Uterus (tissue), 4 donors: Measurements from ENCODE around the gene POLD4. TPM values are rescaled to one million over a fixed set of nuclear protein-coding genes. Genes with fewer than 3 reads are reported as not detected.

Source experiments
- DNase-seq, 2 donors: peaks; one replicate each; pipeline ENCODE4 v3.0.0-alpha.2; 2019 to 2020
- H3K27ac ChIP-seq, 2 donors: fragments of 200-600 bp; sonication (generic); 1 replicate in 1 of 2; 2 replicates in 1 of 2; pipeline ENCODE4 v1.5.1; 2016 to 2018
- H3K27me3 ChIP-seq, 2 donors: fragments of 200-600 bp; sonication (generic); one replicate each; pipeline ENCODE4 v1.5.1; 2018 to 2019; ENCODE audit warnings: control low read depth in 1 of 2
- H3K36me3 ChIP-seq, 2 donors: fragments of 200-600 bp; sonication (generic); one replicate each; pipeline ENCODE4 v1.5.1; 2019; ENCODE audit warnings: control low read depth in 1 of 2
- H3K4me1 ChIP-seq, 2 donors: fragments of 200-600 bp; sonication (generic); one replicate each; pipeline ENCODE4 v1.5.1; 2018 to 2019; ENCODE audit warnings: control low read depth in 1 of 2
- H3K4me3 ChIP-seq, 2 donors: fragments of 200-600 bp; sonication (generic); 1 replicate in 1 of 2; 2 replicates in 1 of 2; pipeline ENCODE4 v1.5.1; 2018 to 2019; ENCODE audit warnings: mild to moderate bottlenecking in 1 of 2
- H3K9me3 ChIP-seq, 2 donors: fragments of 200-600 bp; sonication (generic); one replicate each; pipeline ENCODE4 v1.5.1; 2019; ENCODE audit warnings: control low read depth in 1 of 2
- CTCF ChIP-seq, 4 experiments: fragments of 200-600 bp in 2 of 4; fragments of 450-650 bp in 2 of 4; sonication (generic) in 2 of 4; IDR thresholded peaks; one replicate each; pipeline ENCODE4 v1.5.1; 2016 to 2019; ENCODE audit warnings: antibody characterized with exemption in 4 of 4, mild to moderate bottlenecking in 2 of 4, moderate library complexity in 1 of 4
- POLR2A ChIP-seq, 2 donors: fragments of 450-650 bp; IDR thresholded peaks; one replicate each; pipeline ENCODE4 v1.6.1; 2016; ENCODE audit warnings: antibody characterized with exemption in 2 of 2, mild to moderate bottlenecking in 1 of 2, moderate library complexity in 1 of 2
- intact Hi-C: fragments of 100-400 bp; cut with DNase I; formaldehyde crosslinking; loops from one replicate; pipeline ENCODE4 v1.15.1; 2023; ENCODE audit warnings: low total_unique reads
- total RNA-seq, 4 donors: library from RNA; depleted of rRNA in 3 of 4; stranded (reverse); fragments of >200 nt in 3 of 4; gene quantifications; one replicate each; pipeline versions ENCODE4 v1.1.0 to v1.2.4, GENCODE V29; 2014 to 2023
- donor health status: DM: yes; HTN: yes; CAD: no.

POLD4 gene
- total RNA-seq, 4 donors from 2014 or later: 8.7 to 65.6 (median 31.3) TPM

GRCh38 chr11:67332081-67332691 lies 21.2 kb downstream of the POLD4 start:
- no peak overlapping the region for H3K27ac ChIP-seq
- H3K9me3 ChIP-seq: no peaks in the 10 kb centered on the region
- H3K4me3 ChIP-seq: no peak overlapping the region
- no peak for DNase-seq
- no peaks in the 10 kb centered on the region for H3K4me1 ChIP-seq
- no peaks in the 10 kb centered on the region for H3K27me3 ChIP-seq
- TF ChIP-seq CTCF (IDR thresholded peaks at IDR 0.05) (no peak), POLR2A (IDR thresholded peaks at IDR 0.05) (no peak)
- intact Hi-C loops: no loop called here
- H3K36me3 ChIP-seq: no peaks in the 10 kb centered on the region

DNA sequence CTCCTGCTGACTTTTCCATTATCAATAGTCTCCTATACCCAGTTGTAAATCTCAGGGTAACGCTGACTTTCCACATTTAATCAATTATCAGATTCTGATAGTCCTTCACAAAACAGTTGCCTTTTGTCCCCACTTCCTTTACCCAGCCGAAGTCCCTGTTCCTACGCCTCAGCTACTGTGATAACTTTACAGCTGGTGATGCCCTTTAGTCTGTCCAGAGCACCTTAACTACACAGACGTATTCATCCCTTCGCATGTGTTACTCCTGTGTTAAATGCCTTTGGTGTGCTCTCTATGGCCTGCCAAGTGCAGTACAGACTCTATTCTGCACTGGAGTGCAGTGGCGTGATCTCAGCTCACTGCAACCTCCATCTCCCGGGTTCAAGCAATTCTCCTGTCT lies 29.8 kb downstream of the POLD4 start:
- H3K4me1 ChIP-seq: peaks cover 0 to 6% of the 10 kb centered on the region in 2 donors
- no peak overlapping the region for H3K4me3 ChIP-seq
- TF ChIP-seq POLR2A (IDR thresholded peaks at IDR 0.05) (no peak), CTCF (IDR thresholded peaks at IDR 0.05) (no peak)
- DNase-seq: no peak
- H3K27me3 ChIP-seq: no peaks in the 10 kb centered on the region
- H3K36me3 ChIP-seq: no peaks in the 10 kb centered on the region
- H3K9me3 ChIP-seq: no peaks in the 10 kb centered on the region
- intact Hi-C loops: no loop called here
- no peak overlapping the region for H3K27ac ChIP-seq

DNA sequence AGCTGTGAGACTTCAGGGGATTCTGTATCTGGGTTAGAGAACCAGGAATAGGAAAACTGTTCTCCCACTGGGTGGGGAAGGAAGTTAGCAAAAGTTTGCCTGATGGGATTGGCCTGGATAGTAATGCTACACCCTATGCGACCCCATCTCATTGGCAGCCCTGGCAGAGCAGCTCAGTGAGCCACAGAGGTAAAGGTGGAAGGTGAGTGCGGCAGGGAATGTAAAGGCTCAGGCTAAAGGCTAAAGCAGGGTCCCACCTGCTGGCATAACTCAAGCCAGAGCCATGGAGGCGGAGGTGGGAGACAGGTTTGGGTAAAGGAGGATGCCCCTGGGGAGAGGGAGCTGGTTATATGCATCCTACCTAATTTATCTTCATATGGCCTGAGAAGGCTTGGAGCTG lies 31.3 kb downstream of the POLD4 start:
- no peaks in the 10 kb centered on the region for H3K27me3 ChIP-seq
- H3K4me3 ChIP-seq: no peak overlapping the region
- intact Hi-C loops: no loop called here
- no peaks in the 10 kb centered on the region for H3K9me3 ChIP-seq
- no peak for DNase-seq
- H3K36me3 ChIP-seq: no peaks in the 10 kb centered on the region
- H3K27ac ChIP-seq: no peak overlapping the region
- TF ChIP-seq CTCF (IDR thresholded peaks at IDR 0.05) (no peak), POLR2A (IDR thresholded peaks at IDR 0.05) (no peak)
- peaks cover 0 to 6% of the 10 kb centered on the region in 2 donors for H3K4me1 ChIP-seq

GRCh38 chr11:67321313-67321871 lies 32.0 kb downstream of the POLD4 start:
- intact Hi-C loops: no loop called here
- Histone ChIP-seq H3K27me3 (no peaks in the 10 kb centered on the region), H3K36me3 (no peaks in the 10 kb centered on the region), H3K4me1 (peaks cover 0 to 6% of the 10 kb centered on the region in 2 donors), H3K27ac (no peak overlapping the region), H3K4me3 (no peak overlapping the region), H3K9me3 (no peaks in the 10 kb centered on the region)
- no peak for DNase-seq
- TF ChIP-seq POLR2A (IDR thresholded peaks at IDR 0.05) (no peak), CTCF (IDR thresholded peaks at IDR 0.05) (no peak)

DNA sequence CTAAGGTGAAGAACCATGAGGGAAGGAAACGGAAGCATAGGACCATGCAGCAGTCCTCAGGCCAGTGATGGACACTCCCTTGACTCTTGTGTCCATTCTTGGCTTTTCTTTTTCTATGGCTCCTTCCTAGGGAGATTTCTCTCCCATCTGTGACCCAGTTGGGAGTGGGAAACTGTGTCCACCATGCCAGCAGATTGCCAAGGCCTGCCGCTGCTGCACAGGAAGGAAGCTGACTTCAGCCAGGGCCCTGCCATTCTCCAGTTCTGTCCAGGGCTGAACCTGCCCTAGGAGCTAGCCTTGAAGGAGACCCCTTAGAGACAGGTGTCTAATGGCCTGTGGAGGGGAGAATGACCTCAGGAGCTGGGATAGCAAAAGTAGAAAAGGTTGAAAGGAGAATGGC lies 32.7 kb downstream of the POLD4 start:
- DNase-seq: no peak
- intact Hi-C loops: no loop called here
- no peaks in the 10 kb centered on the region for H3K9me3 ChIP-seq
- no peak for TF ChIP-seq POLR2A (IDR thresholded peaks at IDR 0.05)
- no peak for TF ChIP-seq CTCF (IDR thresholded peaks at IDR 0.05)
- H3K27me3 ChIP-seq: no peaks in the 10 kb centered on the region
- no peaks in the 10 kb centered on the region for H3K36me3 ChIP-seq
- H3K4me1 ChIP-seq: peaks cover 0 to 6% of the 10 kb centered on the region in 2 donors
- no peak overlapping the region for H3K27ac ChIP-seq
- no peak overlapping the region for H3K4me3 ChIP-seq
